Uterus (tissue), 2 donors: ENCODE measurements around the gene PCDH9.
A peak's percentile ranks its signal among the peaks of the same experiment; 100 is the strongest.

Source experiments
- POLR2A ChIP-seq, 2 donors: fragments of 450-650 bp; IDR thresholded peaks; one replicate each; pipeline ENCODE4 v1.6.1; 2016; ENCODE audit warnings: antibody characterized with exemption in 2 of 2, mild to moderate bottlenecking in 1 of 2, moderate library complexity in 1 of 2
- TF ChIP-seq, protein P1 (sequence below), 4 experiments: fragments of 200-600 bp in 2 of 4; fragments of 450-650 bp in 2 of 4; sonication (generic) in 2 of 4; IDR thresholded peaks; one replicate each; pipeline ENCODE4 v1.5.1; 2016 to 2019; ENCODE audit warnings: antibody characterized with exemption in 4 of 4, mild to moderate bottlenecking in 2 of 4, moderate library complexity in 1 of 4

GRCh38 chr13:67238277-67238859, 8.2 kb upstream of the PCDH9 start:
- TF ChIP-seq, protein P1, sequence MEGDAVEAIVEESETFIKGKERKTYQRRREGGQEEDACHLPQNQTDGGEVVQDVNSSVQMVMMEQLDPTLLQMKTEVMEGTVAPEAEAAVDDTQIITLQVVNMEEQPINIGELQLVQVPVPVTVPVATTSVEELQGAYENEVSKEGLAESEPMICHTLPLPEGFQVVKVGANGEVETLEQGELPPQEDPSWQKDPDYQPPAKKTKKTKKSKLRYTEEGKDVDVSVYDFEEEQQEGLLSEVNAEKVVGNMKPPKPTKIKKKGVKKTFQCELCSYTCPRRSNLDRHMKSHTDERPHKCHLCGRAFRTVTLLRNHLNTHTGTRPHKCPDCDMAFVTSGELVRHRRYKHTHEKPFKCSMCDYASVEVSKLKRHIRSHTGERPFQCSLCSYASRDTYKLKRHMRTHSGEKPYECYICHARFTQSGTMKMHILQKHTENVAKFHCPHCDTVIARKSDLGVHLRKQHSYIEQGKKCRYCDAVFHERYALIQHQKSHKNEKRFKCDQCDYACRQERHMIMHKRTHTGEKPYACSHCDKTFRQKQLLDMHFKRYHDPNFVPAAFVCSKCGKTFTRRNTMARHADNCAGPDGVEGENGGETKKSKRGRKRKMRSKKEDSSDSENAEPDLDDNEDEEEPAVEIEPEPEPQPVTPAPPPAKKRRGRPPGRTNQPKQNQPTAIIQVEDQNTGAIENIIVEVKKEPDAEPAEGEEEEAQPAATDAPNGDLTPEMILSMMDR (IDR thresholded peaks at IDR 0.05): peak; percentile 40 to 74 (median 64)
- TF ChIP-seq POLR2A (IDR thresholded peaks at IDR 0.05): no peak
